ENCODE results near the gene MSI2. TPM values are rescaled to one million over a fixed set of nuclear protein-coding genes. Genes with fewer than 3 reads are reported as not detected.

The MSI2 gene
- total and polyA plus RNA-seq, 7 donors = 12.6 to 25.8 (median 21.3) TPM

- Histone ChIP-seq H3K9me3 (no peaks in the 10 kb centered on the region), H3K36me3 (no peaks in the 10 kb centered on the region), H3K4me1 (peaks cover 0 to 17% (median 14%) of the 10 kb centered on the region in 4 donors), H3K4me3 (no peak overlapping the region), H3K27me3 (no peaks in the 10 kb centered on the region), H3K27ac (peak overlapping the region in 1 of 4 donors; percentile 14)
- WGBS, 2 donors = 78 to 84% methylated on average over 3 of the region's 3 CpGs
- no peak for TF ChIP-seq POLR2AphosphoS5 (IDR thresholded peaks at IDR 0.05)
- no peak for TF ChIP-seq POLR2A (IDR thresholded peaks at IDR 0.05)
- no peak for TF ChIP-seq EP300 (IDR thresholded peaks at IDR 0.05)
- TF ChIP-seq CTCF (IDR thresholded peaks at IDR 0.05) = no peak
- intact Hi-C loops (cut with DNase I) = no loop called here
- no peak for DNase-seq
Observed at GRCh38 chr17:57530026-57530425, 273.7 kb downstream of the MSI2 start.

- DNase-seq = no peak
- WGBS, 2 donors = 54 to 76% methylated on average over 4 of the region's 4 CpGs
- TF ChIP-seq POLR2A (IDR thresholded peaks at IDR 0.05) = no peak
- peak in 1 of 4 donors; percentile 8 for TF ChIP-seq EP300 (IDR thresholded peaks at IDR 0.05)
- TF ChIP-seq CTCF (IDR thresholded peaks at IDR 0.05) = no peak
- TF ChIP-seq POLR2AphosphoS5 (IDR thresholded peaks at IDR 0.05) = peak; percentile 60 to 93 (median 79)
- H3K4me3 ChIP-seq = no peak overlapping the region
- no peaks in the 10 kb centered on the region for H3K27me3 ChIP-seq
- no peaks in the 10 kb centered on the region for H3K9me3 ChIP-seq
- peak overlapping the region in 1 of 4 donors; percentile 14 for H3K27ac ChIP-seq
- peaks cover 0 to 18% (median 16%) of the 10 kb centered on the region in 4 donors for H3K4me1 ChIP-seq
- H3K36me3 ChIP-seq = no peaks in the 10 kb centered on the region
- intact Hi-C loops (cut with DNase I) = no loop called here
Observed at GRCh38 chr17:57530508-57530907, 274.2 kb downstream of the MSI2 start.

GRCh38 chr17:57531078-57531477 is 274.8 kb downstream of the MSI2 start:
- no peaks in the 10 kb centered on the region for H3K36me3 ChIP-seq
- WGBS, 2 donors = 96 to 98% methylated on average over 7 of the region's 7 CpGs
- DNase-seq = no peak
- no peak overlapping the region for H3K4me3 ChIP-seq
- intact Hi-C loops (cut with DNase I) = no loop called here
- no peak for TF ChIP-seq POLR2A (IDR thresholded peaks at IDR 0.05)
- TF ChIP-seq POLR2AphosphoS5 (IDR thresholded peaks at IDR 0.05) = no peak
- TF ChIP-seq CTCF (IDR thresholded peaks at IDR 0.05) = no peak
- TF ChIP-seq EP300 (IDR thresholded peaks at IDR 0.05) = no peak
- H3K27me3 ChIP-seq = no peaks in the 10 kb centered on the region
- no peak overlapping the region for H3K27ac ChIP-seq
- H3K9me3 ChIP-seq = no peaks in the 10 kb centered on the region
- peaks cover 0 to 19% (median 16%) of the 10 kb centered on the region in 4 donors for H3K4me1 ChIP-seq

- no peak overlapping the region for H3K4me3 ChIP-seq
- H3K36me3 ChIP-seq = no peaks in the 10 kb centered on the region
- peaks cover 0 to 19% (median 16%) of the 10 kb centered on the region in 4 donors for H3K4me1 ChIP-seq
- TF ChIP-seq POLR2A (IDR thresholded peaks at IDR 0.05) = no peak
- TF ChIP-seq EP300 (IDR thresholded peaks at IDR 0.05) = no peak
- TF ChIP-seq CTCF (IDR thresholded peaks at IDR 0.05) = no peak
- TF ChIP-seq POLR2AphosphoS5 (IDR thresholded peaks at IDR 0.05) = no peak
- intact Hi-C loops (cut with DNase I) = no loop called here
- no peaks in the 10 kb centered on the region for H3K9me3 ChIP-seq
- WGBS, 2 donors = 75 to 77% methylated on average over 19 of the region's 19 CpGs
- H3K27ac ChIP-seq = no peak overlapping the region
- H3K27me3 ChIP-seq = no peaks in the 10 kb centered on the region
- DNase-seq = no peak
Observed at GRCh38 chr17:57531648-57532504, 275.6 kb downstream of the MSI2 start.

Measured in sigmoid colon (tissue), 7 donors.